HL-60/S4 (cell line): ENCODE measurements around the gene CYP4A22.
"Not testable (repeated sequence)": the region's sequence is repeated elsewhere in the genome, so short reads cannot be mapped to it uniquely, and the experiment has no call there.

ENCODE experiments used
- in situ Hi-C: fragments of 300-500 bp; cut with MboI; formaldehyde crosslinking; loops from 2 replicates; pipeline ENCODE4 v1.14.3; 2022; ENCODE audit warnings: low sequenced_read_pairs

The CYP4A22 gene

GRCh38 chr1:47149162-47149561 lies 11.9 kb downstream of the CYP4A22 start:
- in situ Hi-C loops = not testable (repeated sequence)

DNA sequence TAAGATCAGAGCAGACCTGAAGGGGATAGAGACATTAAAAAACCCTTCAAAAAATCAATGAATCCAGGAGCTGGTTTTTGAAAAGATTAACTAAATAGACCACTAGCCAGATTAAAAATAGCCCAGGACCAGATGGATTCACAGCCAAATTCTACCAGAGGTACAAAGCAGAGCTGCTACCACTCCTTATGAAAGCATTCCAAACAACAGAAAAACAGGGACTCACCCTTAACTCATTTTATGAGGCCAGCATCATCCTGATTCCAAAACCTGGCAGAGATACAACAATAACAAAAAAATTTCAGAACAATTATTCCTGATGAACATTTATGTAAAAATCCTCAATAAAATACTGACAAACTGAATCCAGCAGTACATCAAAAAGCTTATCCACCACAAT lies 19.2 kb downstream of the CYP4A22 start:
- in situ Hi-C loops = not testable (repeated sequence)

DNA sequence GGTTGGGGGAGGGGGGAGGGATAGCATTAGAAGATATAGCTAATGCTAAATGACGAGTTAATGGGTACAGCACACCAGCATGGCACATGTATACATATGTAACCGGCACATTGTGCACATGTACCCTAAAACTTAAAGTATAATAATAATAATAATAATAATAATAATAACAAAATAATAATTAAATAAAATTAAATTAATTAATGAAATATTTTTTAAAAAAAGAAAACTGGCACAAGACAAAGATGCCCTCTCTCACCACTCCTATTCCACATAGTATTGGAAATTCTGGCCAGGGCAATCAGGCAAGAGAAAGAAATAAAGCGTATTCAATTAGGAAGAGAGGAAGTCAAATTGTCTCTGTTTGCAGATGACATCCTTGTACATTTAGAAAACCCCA lies 20.7 kb downstream of the CYP4A22 start:
- in situ Hi-C loops = not testable (repeated sequence)

GRCh38 chr1:47160716-47161115 lies 23.5 kb downstream of the CYP4A22 start:
- in situ Hi-C loops = no loop called here

DNA sequence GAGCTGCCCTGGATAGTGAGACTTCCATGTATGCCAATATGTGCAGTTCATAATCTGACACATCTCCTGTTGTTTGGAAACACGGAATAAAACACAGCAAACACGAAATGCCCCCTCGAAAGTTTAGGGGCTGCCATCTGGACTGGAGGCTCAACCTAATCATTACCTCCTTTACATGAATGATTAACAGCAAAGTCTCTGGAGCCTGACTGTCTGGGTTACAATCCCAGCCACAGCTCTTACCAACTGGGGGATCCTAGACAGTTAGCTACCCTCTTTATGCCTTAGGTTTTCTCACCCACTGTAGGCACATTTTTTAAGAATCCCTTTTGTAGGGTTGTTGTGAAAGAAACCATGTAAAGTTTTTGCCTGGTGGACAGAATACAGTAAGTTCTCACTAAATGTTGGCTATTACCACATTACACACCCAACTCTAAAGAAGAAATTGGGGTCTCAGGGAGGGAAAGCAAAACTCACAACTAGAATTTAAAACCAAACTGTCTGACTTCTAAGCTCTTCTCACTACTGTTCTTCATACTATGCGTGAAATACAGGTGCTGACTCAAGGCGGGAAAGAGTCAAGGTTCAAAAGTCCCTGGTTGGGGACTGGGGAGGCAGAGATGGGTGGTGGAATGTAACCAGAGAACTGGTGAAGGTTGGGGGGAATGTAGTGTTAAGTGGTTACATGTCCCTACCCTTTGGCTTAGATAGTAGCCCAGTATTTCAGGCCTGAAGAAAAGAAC lies 24.2 kb downstream of the CYP4A22 start:
- in situ Hi-C loops = no loop called here

DNA sequence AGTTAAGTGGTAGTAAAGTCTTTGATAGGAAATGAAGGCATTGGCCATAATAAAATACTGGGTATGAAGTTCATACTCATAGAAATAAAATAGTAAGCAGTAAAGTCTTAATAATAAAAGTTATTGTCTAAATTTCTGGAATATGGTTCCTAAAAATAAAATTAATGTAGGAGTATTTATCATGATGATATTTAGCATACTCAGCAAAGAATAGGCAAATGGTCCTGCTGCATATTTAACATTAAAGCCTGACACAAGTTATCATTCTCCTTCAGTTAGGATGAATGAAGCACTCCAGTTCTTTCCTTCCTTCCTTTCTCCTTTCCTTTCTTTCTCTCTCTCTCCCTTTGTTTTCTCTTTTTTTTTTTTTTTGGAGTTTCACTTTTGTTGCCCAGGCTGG lies 27.3 kb downstream of the CYP4A22 start:
- in situ Hi-C loops = no loop called here

DNA sequence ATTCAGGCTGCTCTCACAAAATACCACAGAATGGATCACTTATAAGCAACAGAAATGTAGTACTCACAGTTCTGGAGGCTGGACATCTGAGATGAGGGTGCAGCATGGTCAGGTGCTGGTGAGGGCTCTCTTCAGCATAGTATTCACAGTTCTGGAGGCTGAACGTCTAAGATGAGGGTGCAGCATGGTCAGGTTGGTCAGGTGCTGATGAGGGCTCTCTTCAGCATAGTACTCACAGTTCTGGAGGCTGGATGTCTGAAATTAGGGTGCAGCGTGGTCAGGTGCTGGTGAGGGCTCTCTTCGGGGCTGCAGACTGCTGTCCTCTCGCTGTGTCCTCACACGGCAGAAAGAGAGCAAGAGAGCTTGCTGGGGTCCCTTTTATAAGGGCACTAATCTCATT lies 35.5 kb downstream of the CYP4A22 start:
- in situ Hi-C loops = no loop called here

GRCh38 chr1:47174656-47175020 lies 37.4 kb downstream of the CYP4A22 start:
- in situ Hi-C loops = loop anchor here (25.0 kb wide), 1 partner anchor 538 kb away; no protein-coding TSS in a partner anchor

DNA sequence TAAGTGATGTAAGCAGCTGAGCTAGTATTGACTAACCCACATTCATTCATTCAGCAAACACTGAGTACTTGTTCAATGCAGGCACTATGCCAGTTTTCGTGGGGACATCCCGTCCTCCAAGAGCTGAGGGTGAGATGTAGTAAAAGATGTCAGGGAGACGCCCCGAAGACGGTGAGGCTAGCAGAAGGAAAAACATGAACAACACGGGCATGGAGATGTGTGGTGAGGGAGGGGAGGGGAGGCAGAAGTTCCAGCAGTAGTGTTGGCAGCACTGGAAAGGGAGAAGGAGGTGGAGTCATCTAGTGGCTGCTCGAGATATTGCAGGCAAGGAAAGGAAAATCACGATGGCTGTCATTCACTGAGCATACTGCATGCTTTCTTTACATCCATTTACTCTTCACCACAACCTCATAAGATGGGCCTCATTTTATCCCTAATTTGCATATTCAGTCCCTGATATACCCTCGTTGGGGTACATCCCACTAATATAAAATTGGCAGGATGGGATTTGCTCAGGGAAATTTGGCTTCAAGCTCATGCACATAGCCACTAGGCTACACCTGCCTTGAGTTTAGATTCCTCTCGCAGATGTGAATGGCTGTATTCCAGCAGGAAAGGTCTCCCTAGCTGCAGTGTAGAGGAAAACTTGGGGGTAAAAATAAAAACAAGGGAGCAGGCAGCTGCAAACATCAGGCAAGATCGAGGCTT lies 38.1 kb downstream of the CYP4A22 start:
- in situ Hi-C loops = loop anchor here (25.0 kb wide), 1 partner anchor 537 kb away; no protein-coding TSS in a partner anchor

- in situ Hi-C loops = loop anchor here (25.0 kb wide), 1 partner anchor 534 kb away; no protein-coding TSS in a partner anchor
Measured at GRCh38 chr1:47178020-47178419, 40.8 kb downstream of the CYP4A22 start.

GRCh38 chr1:47178654-47179016 lies 41.4 kb downstream of the CYP4A22 start:
- in situ Hi-C loops = loop anchor here (25.0 kb wide), 1 partner anchor 534 kb away; no protein-coding TSS in a partner anchor

GRCh38 chr1:47179017-47179987 lies 42.1 kb downstream of the CYP4A22 start:
- in situ Hi-C loops = loop anchor here (25.0 kb wide), 1 partner anchor 533 kb away; no protein-coding TSS in a partner anchor

GRCh38 chr1:47179988-47180563 lies 42.8 kb downstream of the CYP4A22 start:
- in situ Hi-C loops = loop anchor here (25.0 kb wide), 1 partner anchor 532 kb away; no protein-coding TSS in a partner anchor

- in situ Hi-C loops = loop anchor here (25.0 kb wide), 1 partner anchor 532 kb away; no protein-coding TSS in a partner anchor
Measured at GRCh38 chr1:47180603-47181094, 43.4 kb downstream of the CYP4A22 start.

DNA sequence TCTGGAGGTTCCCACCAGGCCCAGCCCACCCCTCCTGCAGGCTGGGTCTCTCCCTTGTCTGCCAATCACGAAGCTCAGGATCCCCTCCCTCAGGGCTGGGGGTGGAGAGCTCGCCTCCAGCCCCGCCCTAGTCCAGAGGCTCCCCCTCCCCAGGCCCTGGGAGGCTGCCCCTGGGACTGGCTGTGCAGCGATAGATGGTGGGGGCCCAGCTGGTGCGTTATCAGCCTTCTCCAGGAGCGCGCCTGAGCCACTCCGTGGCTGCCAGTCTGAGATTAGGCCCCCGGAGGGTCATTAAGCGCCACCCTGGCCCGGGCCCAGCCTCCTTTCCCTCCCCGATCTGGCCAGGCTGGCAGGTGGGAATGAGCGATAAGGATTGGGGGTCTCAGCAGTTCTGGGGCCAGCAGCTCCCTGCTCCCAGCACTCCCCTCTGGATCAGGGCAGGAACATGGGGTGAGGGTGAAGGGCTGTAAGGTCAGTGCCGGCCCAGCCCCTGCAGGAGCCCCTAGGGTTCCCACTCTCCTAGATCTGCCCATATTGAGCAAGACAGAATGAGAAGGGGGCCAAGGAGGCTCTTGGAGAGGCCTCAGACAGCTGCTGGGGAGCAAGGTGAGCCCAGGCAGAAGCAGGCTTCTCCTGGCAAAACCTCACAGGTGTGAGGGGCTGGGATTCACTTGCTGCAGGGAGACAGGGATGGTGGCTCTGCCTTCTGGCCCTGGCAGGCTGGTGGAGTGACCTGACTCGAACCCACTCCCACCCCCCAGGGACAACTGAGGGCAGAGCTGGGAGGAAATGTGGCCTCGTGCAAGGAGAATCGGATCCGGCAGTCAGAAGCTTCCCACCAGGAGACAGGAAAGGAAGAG lies 44.1 kb downstream of the CYP4A22 start:
- in situ Hi-C loops = loop anchor here (25.0 kb wide), 1 partner anchor 531 kb away; no protein-coding TSS in a partner anchor

DNA sequence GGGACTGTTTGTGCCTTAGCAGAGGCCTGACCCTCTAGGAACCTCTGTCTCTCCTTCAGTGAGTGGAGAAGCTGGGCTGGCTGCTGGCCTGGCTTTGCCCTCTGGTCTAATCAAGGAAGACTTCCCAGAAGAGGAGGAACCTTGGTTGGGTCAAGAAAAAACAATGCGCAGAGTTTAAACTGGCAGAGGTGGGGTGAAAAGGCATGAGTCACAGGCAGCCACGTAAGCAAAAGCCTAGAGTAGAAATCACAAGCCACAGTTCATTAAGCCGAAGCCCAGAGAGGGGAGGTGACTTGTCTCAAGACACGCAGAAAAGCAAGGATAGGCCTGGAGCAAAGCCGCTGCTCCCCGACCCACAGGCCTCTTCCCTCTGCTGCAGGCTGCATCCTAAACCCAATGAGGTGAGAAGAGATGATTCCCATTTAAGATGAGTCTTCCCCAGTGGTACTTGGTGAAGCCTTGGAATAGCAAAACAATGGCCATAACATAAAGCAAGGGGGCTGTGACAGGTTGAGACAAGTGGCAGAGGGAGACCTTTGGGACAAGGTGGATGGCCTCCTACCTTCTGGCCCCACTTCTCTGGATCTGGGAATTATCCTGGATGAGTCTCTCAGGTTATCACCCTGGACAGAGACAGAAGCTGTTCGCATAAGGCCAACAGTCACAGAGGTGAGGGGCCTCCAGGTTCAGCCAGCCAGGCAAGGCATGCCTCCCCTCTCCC lies 44.9 kb downstream of the CYP4A22 start:
- in situ Hi-C loops = loop anchor here (25.0 kb wide), 1 partner anchor 530 kb away; no protein-coding TSS in a partner anchor

DNA sequence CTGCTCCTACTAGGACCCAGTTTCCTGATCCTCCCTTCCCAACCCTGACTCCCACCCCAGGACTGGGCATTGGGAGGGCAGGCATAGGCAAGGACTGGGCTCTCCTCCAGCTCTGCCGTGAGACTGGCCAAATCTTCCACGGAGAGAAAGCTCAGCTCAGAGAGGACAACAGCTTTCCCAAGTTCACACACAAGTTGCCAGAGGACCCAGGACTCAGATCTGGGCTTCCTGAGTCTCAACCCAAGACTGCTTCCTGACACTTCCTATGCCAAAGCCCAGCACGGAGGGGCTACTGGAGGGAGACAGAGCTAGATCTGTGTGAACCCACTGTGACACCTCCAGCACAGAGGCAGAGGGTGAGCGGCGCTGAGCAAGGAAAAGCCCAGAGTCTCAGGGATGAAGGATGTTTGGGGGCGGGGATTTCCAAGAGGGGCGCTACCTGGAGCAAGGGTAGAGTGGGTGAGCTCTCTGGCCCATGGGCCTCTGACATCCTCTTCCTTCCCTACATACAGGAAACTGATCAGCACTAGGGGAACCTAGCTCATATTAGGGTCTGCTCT lies 45.5 kb downstream of the CYP4A22 start:
- in situ Hi-C loops = loop anchor here (25.0 kb wide), 1 partner anchor 530 kb away; no protein-coding TSS in a partner anchor
